DOHH2 (cell line): ENCODE data around the gene TMEM131.

ENCODE experiments used
- H3F3A ChIP-seq: fragments of 200-600 bp; sonication (generic), shearing (Covaris generic); 2 replicates; pipeline ENCODE4 v1.6.0; 2016; ENCODE audit warnings: antibody characterized with exemption, mild to moderate bottlenecking; ENCODE audit not compliant: control insufficient read depth, insufficient read depth
- H3K27ac ChIP-seq: fragments of 200-600 bp; sonication (generic); 2 replicates; pipeline ENCODE4 v1.5.1; 2014; ENCODE audit warnings: low read depth, mild to moderate bottlenecking, low read length, moderate library complexity
- H3K27me3 ChIP-seq: fragments of 200-600 bp; sonication (generic); 2 replicates; pipeline ENCODE4 v1.6.1; 2014; ENCODE audit warnings: mild to moderate bottlenecking, low read length, mixed read lengths; ENCODE audit not compliant: control insufficient read depth
- H3K36me3 ChIP-seq: fragments of 200-600 bp; sonication (generic); 2 replicates; pipeline ENCODE4 v1.6.1; 2014; ENCODE audit warnings: mild to moderate bottlenecking, low read length, moderate library complexity, mixed read lengths; ENCODE audit not compliant: control insufficient read depth
- H3K4me1 ChIP-seq: fragments of 200-600 bp; sonication (generic); 2 replicates; pipeline ENCODE4 v1.6.1; 2014; ENCODE audit warnings: mild to moderate bottlenecking, low read length, mixed read lengths; ENCODE audit not compliant: control insufficient read depth
- H3K4me2 ChIP-seq: fragments of 200-600 bp; sonication (generic); 2 replicates; pipeline ENCODE4 v1.6.0; 2014; ENCODE audit warnings: mild to moderate bottlenecking, low read length, moderate library complexity
- H3K4me3 ChIP-seq: fragments of 200-600 bp; sonication (generic); 2 replicates; pipeline ENCODE4 v1.5.1; 2014; ENCODE audit warnings: mild to moderate bottlenecking, low read length, mixed read lengths
- H3K79me2 ChIP-seq: fragments of 200-600 bp; sonication (generic); 2 replicates; pipeline ENCODE4 v1.6.1; 2014; ENCODE audit warnings: mild to moderate bottlenecking, low read length, mixed read lengths; ENCODE audit not compliant: control insufficient read depth
- H3K9me2 ChIP-seq: fragments of 200-600 bp; sonication (generic); replicated peaks from 2 replicates; pipeline ENCODE4 v1.6.1; 2014; ENCODE audit warnings: mild to moderate bottlenecking, low read length, mixed read lengths; ENCODE audit not compliant: control insufficient read depth
- H3K9me3 ChIP-seq: fragments of 200-600 bp; sonication (generic); 2 replicates; pipeline ENCODE4 v1.6.1; 2014; ENCODE audit warnings: antibody characterized with exemption, low read length, mixed read lengths; ENCODE audit not compliant: control insufficient read depth, insufficient read depth
- H4K20me1 ChIP-seq: fragments of 200-600 bp; sonication (generic); 2 replicates; pipeline ENCODE4 v1.6.0; 2014; ENCODE audit warnings: low read depth, mild to moderate bottlenecking, antibody characterized with exemption, low read length, moderate library complexity; ENCODE audit not compliant: control insufficient read depth, insufficient read depth
- EZH2phosphoT487 ChIP-seq: fragments of 200-600 bp; sonication (generic); IDR thresholded peaks from 2 replicates; pipeline ENCODE4 v1.6.1; 2017; ENCODE audit warnings: borderline replicate concordance, mild to moderate bottlenecking, antibody characterized with exemption, low read length, moderate library complexity, mixed read lengths
- TF ChIP-seq, protein P1 (sequence below): fragments of 200-600 bp; sonication (generic); IDR thresholded peaks from one replicate; pipeline ENCODE4 v1.5.1; 2014; ENCODE audit warnings: antibody characterized with exemption, mild to moderate bottlenecking, low read depth, low read length; ENCODE audit not compliant: poor library complexity, severe bottlenecking

The TMEM131 gene

DNA sequence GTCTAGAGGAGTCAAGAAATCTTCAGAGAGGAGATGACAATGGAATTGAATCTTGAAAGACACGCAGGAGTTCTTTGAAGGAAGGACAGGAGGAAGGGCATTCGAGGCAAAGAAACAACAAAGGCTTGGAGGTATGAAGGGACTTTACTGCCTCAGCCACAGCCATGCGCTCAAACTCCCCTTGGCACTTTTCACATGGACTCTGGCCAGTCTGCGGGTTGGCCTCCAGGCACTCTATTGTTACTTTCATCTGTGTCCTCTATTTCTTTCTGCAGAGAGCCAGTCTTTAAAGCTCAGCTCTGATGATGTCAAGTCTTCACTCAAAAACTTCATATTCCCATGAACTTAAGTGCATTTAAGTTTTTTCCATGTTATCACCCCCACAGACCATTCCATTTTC lies 186.9 kb downstream of the TMEM131 start:
- no peaks in the 10 kb centered on the region for H3K9me3 ChIP-seq

GRCh38 chr2:97806738-97807618 lies 188.8 kb downstream of the TMEM131 start:
- H3K9me2 ChIP-seq = no peaks in the 10 kb centered on the region
- peaks cover 75% of the 10 kb centered on the region for H3K36me3 ChIP-seq
- H4K20me1 ChIP-seq = no peaks in the 10 kb centered on the region
- no peak overlapping the region for H3K4me3 ChIP-seq
- no peaks in the 10 kb centered on the region for H3K9me3 ChIP-seq
- H3K4me2 ChIP-seq = no peak overlapping the region
- peaks cover 10% of the 10 kb centered on the region for H3K4me1 ChIP-seq
- TF ChIP-seq EZH2phosphoT487 = no peak
- TF ChIP-seq, protein P1, sequence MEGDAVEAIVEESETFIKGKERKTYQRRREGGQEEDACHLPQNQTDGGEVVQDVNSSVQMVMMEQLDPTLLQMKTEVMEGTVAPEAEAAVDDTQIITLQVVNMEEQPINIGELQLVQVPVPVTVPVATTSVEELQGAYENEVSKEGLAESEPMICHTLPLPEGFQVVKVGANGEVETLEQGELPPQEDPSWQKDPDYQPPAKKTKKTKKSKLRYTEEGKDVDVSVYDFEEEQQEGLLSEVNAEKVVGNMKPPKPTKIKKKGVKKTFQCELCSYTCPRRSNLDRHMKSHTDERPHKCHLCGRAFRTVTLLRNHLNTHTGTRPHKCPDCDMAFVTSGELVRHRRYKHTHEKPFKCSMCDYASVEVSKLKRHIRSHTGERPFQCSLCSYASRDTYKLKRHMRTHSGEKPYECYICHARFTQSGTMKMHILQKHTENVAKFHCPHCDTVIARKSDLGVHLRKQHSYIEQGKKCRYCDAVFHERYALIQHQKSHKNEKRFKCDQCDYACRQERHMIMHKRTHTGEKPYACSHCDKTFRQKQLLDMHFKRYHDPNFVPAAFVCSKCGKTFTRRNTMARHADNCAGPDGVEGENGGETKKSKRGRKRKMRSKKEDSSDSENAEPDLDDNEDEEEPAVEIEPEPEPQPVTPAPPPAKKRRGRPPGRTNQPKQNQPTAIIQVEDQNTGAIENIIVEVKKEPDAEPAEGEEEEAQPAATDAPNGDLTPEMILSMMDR = peak; percentile 85
- no peak overlapping the region for H3K27ac ChIP-seq
- H3K27me3 ChIP-seq = no peaks in the 10 kb centered on the region
- H3K79me2 ChIP-seq = no peaks in the 10 kb centered on the region
- no peaks in the 10 kb centered on the region for H3F3A ChIP-seq

More for the DNA sequence above, 186.9 kb downstream of the TMEM131 start:
- Histone ChIP-seq H3K4me3 (no peak overlapping the region), H3K4me1 (peaks cover 10% of the 10 kb centered on the region), H3K4me2 (no peak overlapping the region), H3K9me2 (no peaks in the 10 kb centered on the region), H3K79me2 (no peaks in the 10 kb centered on the region), H4K20me1 (no peaks in the 10 kb centered on the region), H3F3A (no peaks in the 10 kb centered on the region), H3K27ac (no peak overlapping the region), H3K27me3 (no peaks in the 10 kb centered on the region), H3K36me3 (peaks cover 79% of the 10 kb centered on the region)
- no peak for TF ChIP-seq EZH2phosphoT487
- TF ChIP-seq, protein P1 = no peak

DNA sequence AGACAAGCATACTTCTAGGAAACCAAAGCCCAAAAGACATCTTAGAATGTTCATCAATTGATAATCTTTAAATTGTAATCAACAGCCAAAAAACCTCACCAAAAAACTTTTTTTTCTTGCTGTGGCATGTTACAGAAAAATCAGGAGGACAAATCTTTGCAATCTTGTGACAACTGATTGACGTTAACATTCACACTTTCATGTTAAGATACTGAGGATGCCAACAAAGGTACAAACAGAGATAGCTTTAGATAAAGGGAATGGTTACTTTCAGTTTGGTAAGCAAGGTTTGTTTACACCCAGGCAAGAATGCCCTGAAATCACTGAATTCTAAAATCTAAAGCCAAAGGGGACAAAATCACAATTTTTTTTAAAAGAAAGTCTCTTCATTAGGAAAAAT lies 190.0 kb downstream of the TMEM131 start:
- Histone ChIP-seq H3K9me2 (no peaks in the 10 kb centered on the region), H3K4me1 (peaks cover 10% of the 10 kb centered on the region), H3K4me2 (no peak overlapping the region), H3F3A (no peaks in the 10 kb centered on the region), H3K27ac (no peak overlapping the region), H3K79me2 (no peaks in the 10 kb centered on the region), H4K20me1 (no peaks in the 10 kb centered on the region), H3K4me3 (no peak overlapping the region), H3K9me3 (no peaks in the 10 kb centered on the region), H3K36me3 (peaks cover 75% of the 10 kb centered on the region), H3K27me3 (no peaks in the 10 kb centered on the region)
- TF ChIP-seq, protein P1 = no peak
- no peak for TF ChIP-seq EZH2phosphoT487
